BJ (cell line): ENCODE results near the gene SCAMP2. TPM values are rescaled to one million over a fixed set of nuclear protein-coding genes. Genes with fewer than 3 reads are reported as not detected.

Source experiments
- CTCF ChIA-PET: fragments of 350-600 bp; formaldehyde crosslinking; extraction: SDS; loops from one replicate; lab custom pipeline; 2021; ENCODE audit warnings: antibody characterized with exemption, inconsistent platforms; lab: Yijun Ruan, JAX
- POLR2A ChIA-PET: fragments of 300-600 bp; sonication (Branson Sonifier 250); formaldehyde crosslinking; extraction: SDS; loops from one replicate; lab custom pipeline; 2021; ENCODE audit warnings: antibody characterized with exemption; lab: Charles Lee
- DNase-seq: peaks from one replicate; pipeline ENCODE4 v3.0.0-alpha.2; 2011; ENCODE audit warnings: low read depth
- H3K27me3 ChIP-seq: 2 replicates; pipeline ENCODE4 v1.6.0; 2011; ENCODE audit warnings: low read length; ENCODE audit not compliant: control insufficient read depth, insufficient read depth
- H3K36me3 ChIP-seq: 2 replicates; pipeline ENCODE4 v1.5.1; 2011; ENCODE audit warnings: low read length; ENCODE audit not compliant: control insufficient read depth, insufficient read depth
- H3K4me3 ChIP-seq: 2 replicates; pipeline ENCODE4 v1.5.1; 2011; ENCODE audit warnings: low read depth, mild to moderate bottlenecking, control low read depth, low read length
- polyA plus RNA-seq: library from polyadenylated mRNA; depleted of rRNA; stranded (reverse); fragments of >200 nt; gene quantifications from 2 replicates; pipeline ENCODE4 v1.2.3, GENCODE V29; 2011
- TF ChIP-seq, protein P1 (sequence below): IDR thresholded peaks from 2 replicates; pipeline ENCODE4 v1.5.1; 2011; ENCODE audit warnings: low read depth, mild to moderate bottlenecking, control low read depth, inconsistent platforms, low read length, moderate library complexity; ENCODE audit not compliant: insufficient read depth

SCAMP2 gene
- polyA plus RNA-seq, 1 experiment = 192 TPM

DNA sequence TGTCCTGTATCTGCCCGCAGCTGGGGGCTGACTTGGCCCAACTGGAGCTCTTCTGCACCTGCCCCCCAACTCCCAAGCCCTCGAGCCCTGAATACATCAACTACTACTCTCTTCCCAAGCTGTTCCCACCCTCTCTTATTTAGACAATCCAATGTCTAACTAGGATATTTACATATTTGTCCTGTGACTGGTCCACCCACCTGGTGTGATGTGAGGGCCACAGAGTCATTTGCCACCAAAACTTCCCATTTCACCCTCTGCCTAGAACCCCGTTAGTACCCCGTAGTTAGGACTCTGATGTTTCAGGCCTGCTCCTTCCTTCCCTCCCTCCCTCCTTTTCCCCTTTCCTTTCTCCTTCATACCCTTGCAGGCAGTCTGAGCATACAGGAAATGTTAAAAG is 40.3 kb downstream of the SCAMP2 start:
- POLR2A ChIA-PET = no interaction called here

DNA sequence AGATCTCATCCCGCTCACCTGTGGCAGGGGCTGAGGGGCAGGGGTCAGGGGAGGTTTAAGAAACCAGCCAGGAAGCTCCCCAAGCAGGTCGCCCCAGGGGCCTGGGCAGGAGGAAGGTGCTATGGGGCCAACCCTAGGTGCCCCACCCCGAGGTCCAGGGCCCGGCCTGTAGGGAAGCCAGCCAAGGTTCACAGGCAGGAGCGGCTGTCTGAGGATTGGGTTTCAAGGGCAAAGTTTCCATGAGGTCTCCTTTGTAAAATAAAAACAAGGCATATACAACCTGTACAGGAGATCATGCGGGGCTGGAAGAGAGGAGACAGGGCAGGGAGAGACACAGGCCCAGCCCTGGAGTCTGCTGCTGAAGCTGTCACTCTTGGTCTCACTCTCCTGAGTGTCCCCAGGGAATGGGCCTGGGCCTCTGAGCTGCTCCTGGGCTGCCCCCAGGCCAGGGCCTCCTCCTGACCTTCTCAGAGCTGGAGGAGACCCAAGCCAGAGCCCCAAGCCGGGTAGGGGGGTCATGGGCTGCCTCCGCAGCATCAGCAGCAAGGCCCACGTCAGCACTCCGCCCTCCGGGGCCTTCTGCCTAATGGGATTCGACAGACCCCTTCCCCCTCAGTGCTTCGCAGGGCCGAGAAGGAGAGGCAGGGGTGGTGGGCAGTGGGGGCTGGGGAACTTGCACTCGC is 41.2 kb downstream of the SCAMP2 start:
- ChIA-PET CTCF (interaction anchor here (0.9 to 2.5 kb wide), 6 partner anchors 10 to 70 kb away, joined by 3 to 9 read pairs (median 4); partner anchors contain the start of gene ULK3), POLR2A (no interaction called here)
- H3K27me3 ChIP-seq = peaks cover 11% of the 10 kb centered on the region
- no peaks in the 10 kb centered on the region; the same call in 1 of the 2 replicates for H3K36me3 ChIP-seq
- DNase-seq = no peak
- TF ChIP-seq, protein P1, sequence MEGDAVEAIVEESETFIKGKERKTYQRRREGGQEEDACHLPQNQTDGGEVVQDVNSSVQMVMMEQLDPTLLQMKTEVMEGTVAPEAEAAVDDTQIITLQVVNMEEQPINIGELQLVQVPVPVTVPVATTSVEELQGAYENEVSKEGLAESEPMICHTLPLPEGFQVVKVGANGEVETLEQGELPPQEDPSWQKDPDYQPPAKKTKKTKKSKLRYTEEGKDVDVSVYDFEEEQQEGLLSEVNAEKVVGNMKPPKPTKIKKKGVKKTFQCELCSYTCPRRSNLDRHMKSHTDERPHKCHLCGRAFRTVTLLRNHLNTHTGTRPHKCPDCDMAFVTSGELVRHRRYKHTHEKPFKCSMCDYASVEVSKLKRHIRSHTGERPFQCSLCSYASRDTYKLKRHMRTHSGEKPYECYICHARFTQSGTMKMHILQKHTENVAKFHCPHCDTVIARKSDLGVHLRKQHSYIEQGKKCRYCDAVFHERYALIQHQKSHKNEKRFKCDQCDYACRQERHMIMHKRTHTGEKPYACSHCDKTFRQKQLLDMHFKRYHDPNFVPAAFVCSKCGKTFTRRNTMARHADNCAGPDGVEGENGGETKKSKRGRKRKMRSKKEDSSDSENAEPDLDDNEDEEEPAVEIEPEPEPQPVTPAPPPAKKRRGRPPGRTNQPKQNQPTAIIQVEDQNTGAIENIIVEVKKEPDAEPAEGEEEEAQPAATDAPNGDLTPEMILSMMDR = no peak
- H3K4me3 ChIP-seq = no peak overlapping the region

More for the DNA sequence above, 40.3 kb downstream of the SCAMP2 start:
- CTCF ChIA-PET = interaction anchor here (0.9 to 2.5 kb wide), 7 partner anchors 10 to 69 kb away, joined by 3 to 9 read pairs (median 4); partner anchors contain the start of gene ULK3
- no peak overlapping the region for H3K4me3 ChIP-seq
- H3K27me3 ChIP-seq = peaks cover 6% of the 10 kb centered on the region; the same call in 1 of the 2 replicates
- no peak for DNase-seq
- TF ChIP-seq, protein P1 = no peak
- no peaks in the 10 kb centered on the region; the same call in none of the 2 replicates for H3K36me3 ChIP-seq

DNA sequence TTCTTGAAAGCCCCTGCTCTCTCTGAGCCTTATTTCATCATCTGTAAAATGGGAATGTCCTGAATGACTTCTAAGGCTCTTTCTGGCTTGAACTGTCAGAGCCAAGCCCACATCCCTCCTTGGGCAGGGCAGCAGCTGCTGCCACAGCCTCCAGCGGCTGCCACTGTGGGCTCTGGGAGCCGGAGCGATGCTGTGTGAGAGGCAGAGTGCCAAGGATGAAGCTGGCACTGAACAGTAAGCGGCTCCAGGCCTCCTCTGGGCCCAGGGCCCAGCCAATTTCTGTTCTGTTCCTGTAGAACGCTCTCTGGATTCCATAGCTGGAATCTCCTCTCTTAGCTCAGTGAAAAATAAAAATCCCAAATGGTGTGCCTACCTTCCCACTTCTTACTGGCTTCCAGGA is 42.3 kb downstream of the SCAMP2 start:
- no peaks in the 10 kb centered on the region for H3K36me3 ChIP-seq
- H3K27me3 ChIP-seq = peaks cover 18% of the 10 kb centered on the region
- CTCF ChIA-PET = interaction anchor here (1.6 to 2.2 kb wide), 2 partner anchors 12 to 119 kb away, joined by 3 to 7 read pairs; partner anchors contain the start of gene ULK3
- TF ChIP-seq, protein P1 = no peak
- DNase-seq = no peak
- POLR2A ChIA-PET = no interaction called here
- no peak overlapping the region for H3K4me3 ChIP-seq

- CTCF ChIA-PET = interaction anchor here (0.6 to 1.6 kb wide), 2 partner anchors 32 to 120 kb away, joined by 3 read pairs; no protein-coding TSS in a partner anchor
- TF ChIP-seq, protein P1 = no peak
Observed at GRCh38 chr15:74829991-74830390, 43.2 kb downstream of the SCAMP2 start.

DNA sequence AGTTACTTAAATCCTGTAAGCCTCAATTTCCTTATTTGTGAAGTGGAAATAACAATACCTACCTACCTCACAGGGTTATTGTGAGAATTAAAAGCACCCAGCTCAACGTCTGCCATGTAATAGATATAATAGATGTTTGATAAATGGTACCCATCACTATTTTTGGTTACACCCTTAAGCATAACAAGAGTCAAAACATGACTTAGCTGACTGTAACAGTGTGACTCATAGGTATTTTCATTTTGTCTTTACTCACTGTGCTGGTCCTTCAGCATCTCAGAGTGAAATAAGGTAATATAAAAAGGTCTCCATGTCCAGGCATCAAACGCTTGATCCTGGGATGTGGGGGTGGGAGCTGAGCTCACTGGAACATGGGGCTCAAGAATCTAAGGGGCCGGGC is 43.7 kb downstream of the SCAMP2 start:
- Histone ChIP-seq H3K36me3 (no peaks in the 10 kb centered on the region), H3K4me3 (no peak overlapping the region), H3K27me3 (peaks cover 27% of the 10 kb centered on the region)
- CTCF ChIA-PET = no interaction called here
- DNase-seq = no peak
- TF ChIP-seq, protein P1 = no peak
- POLR2A ChIA-PET = no interaction called here

More at GRCh38 chr15:74829991-74830390, 43.2 kb downstream of the SCAMP2 start:
- DNase-seq = no peak
- Histone ChIP-seq H3K4me3 (no peak overlapping the region), H3K36me3 (no peaks in the 10 kb centered on the region), H3K27me3 (peaks cover 25% of the 10 kb centered on the region)
- POLR2A ChIA-PET = no interaction called here
